SH-SY5Y (cell line): ENCODE data around the gene CTNNBIP1.

Source experiments
- GATA2 ChIP-seq: IDR thresholded peaks from 2 replicates; pipeline ENCODE4 v1.6.1; 2011; ENCODE audit warnings: mild to moderate bottlenecking, low read depth, low read length
- GATA3 ChIP-seq: IDR thresholded peaks from 2 replicates; pipeline ENCODE4 v1.6.1; 2011; ENCODE audit warnings: low read depth, mild to moderate bottlenecking, low read length, moderate library complexity

DNA sequence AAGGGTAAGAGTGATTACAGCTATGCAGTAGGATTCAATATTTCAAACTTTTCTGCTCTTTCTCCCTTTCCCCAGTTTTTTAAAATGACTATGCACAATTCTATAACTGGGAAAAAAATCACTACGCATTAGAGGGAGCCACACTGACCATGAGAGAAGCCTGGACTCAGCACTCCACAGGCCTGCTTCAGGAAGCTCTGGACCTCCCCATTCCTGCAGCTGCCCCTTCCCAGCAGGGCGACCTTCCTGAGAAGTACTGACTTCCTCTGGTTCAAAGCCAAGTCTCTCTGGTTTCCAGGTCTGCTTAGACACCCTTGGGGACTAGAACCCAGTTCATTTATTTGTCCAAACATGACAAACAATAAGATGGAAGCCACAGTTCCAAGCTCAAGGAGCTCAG lies 44.3 kb downstream of the CTNNBIP1 start:
- TF ChIP-seq GATA2 (no peak), GATA3 (no peak)
